Testis (tissue), 3 donors: Measurements from ENCODE around the gene PLD1. TPM values are rescaled to one million over a fixed set of nuclear protein-coding genes. Genes with fewer than 3 reads are reported as not detected.

ENCODE experiments used
- DNase-seq: peaks from one replicate; pipeline ENCODE4 v3.0.0-alpha.2; 2019
- H3K27ac ChIP-seq, 2 donors: fragments of 200-600 bp; sonication (generic); one replicate each; pipeline ENCODE4 v1.5.1; 2019
- H3K27me3 ChIP-seq: fragments of 200-600 bp; sonication (generic); one replicate; pipeline ENCODE4 v1.5.1; 2019
- H3K36me3 ChIP-seq: fragments of 200-600 bp; sonication (generic); one replicate; pipeline ENCODE4 v1.5.1; 2017; ENCODE audit warnings: low read depth; ENCODE audit errors: missing control alignments
- H3K4me1 ChIP-seq: fragments of 200-600 bp; sonication (generic); one replicate; pipeline ENCODE4 v1.5.1; 2019
- H3K4me3 ChIP-seq, 2 donors: fragments of 200-600 bp; sonication (generic); one replicate each; pipeline ENCODE4 v1.5.1; 2017 to 2019
- H3K9me3 ChIP-seq: fragments of 200-600 bp; sonication (generic); one replicate; pipeline ENCODE4 v1.5.1; 2017
- CTCF ChIP-seq, 3 experiments: fragments of 450-650 bp in 2 of 3; fragments of 200-600 bp in 1 of 3; sonication (generic) in 1 of 3; IDR thresholded peaks; one replicate each; pipeline ENCODE4 v1.5.1; 2016 to 2019; ENCODE audit warnings: antibody characterized with exemption in 3 of 3, mild to moderate bottlenecking in 2 of 3, moderate library complexity in 1 of 3
- POLR2A ChIP-seq: fragments of 450-650 bp; IDR thresholded peaks from one replicate; pipeline ENCODE4 v1.6.1; 2017; ENCODE audit warnings: antibody characterized with exemption, mild to moderate bottlenecking, moderate library complexity
- WGBS, 2 donors: methylation state at CpG; one replicate each; pipeline ENCODE4 v1.1.5; 2018; 5-methylcytosine and 5-hydroxymethylcytosine counted together
- intact Hi-C: fragments of 100-400 bp; cut with DNase I; formaldehyde crosslinking; loops from one replicate; pipeline ENCODE4 v1.15.1; 2023; ENCODE audit warnings: low total_unique reads
- polyA plus RNA-seq: library from polyadenylated mRNA; stranded (reverse); fragments of 350-450 nt; fragmentation: Illumina TruSeq; extraction: RNeasy Lipid Tissue Mini Kit (QIAGEN cat#74804); gene quantifications from one replicate; pipeline ENCODE4 v1.2.3, GENCODE V29; 2014; ENCODE audit warnings: low read depth, low replicate concordance; ENCODE audit not compliant: insufficient read depth
- total RNA-seq, 2 donors: library from RNA; depleted of rRNA; stranded (reverse); fragments of >200 nt; gene quantifications; one replicate each; pipeline ENCODE4 v1.2.3, GENCODE V29; 2016

The PLD1 gene
- total and polyA plus RNA-seq, 3 donors from 2014 or later, result 10.7 to 27.4 (median 19.1) TPM

- intact Hi-C loops, result no loop called here
- Histone ChIP-seq H3K27ac (no peak overlapping the region), H3K9me3 (no peaks in the 10 kb centered on the region), H3K4me1 (no peaks in the 10 kb centered on the region), H3K4me3 (no peak overlapping the region), H3K27me3 (no peaks in the 10 kb centered on the region), H3K36me3 (no peaks in the 10 kb centered on the region)
- TF ChIP-seq CTCF (IDR thresholded peaks at IDR 0.05) (no peak), POLR2A (no peak)
- WGBS, 2 donors, result 78 to 82% methylated on average over 3 of the region's 3 CpGs
- no peak for DNase-seq
Measured at GRCh38 chr3:171598990-171599389, 211.3 kb downstream of the PLD1 start.

GRCh38 chr3:171592786-171593185, 217.5 kb downstream of the PLD1 start:
- TF ChIP-seq CTCF (IDR thresholded peaks at IDR 0.05) (no peak), POLR2A (no peak)
- DNase-seq, result no peak
- Histone ChIP-seq H3K9me3 (no peaks in the 10 kb centered on the region), H3K4me3 (no peak overlapping the region), H3K36me3 (no peaks in the 10 kb centered on the region), H3K27me3 (no peaks in the 10 kb centered on the region), H3K27ac (no peak overlapping the region), H3K4me1 (no peaks in the 10 kb centered on the region)
- intact Hi-C loops, result no loop called here

- H3K4me1 ChIP-seq, result no peaks in the 10 kb centered on the region
Measured at GRCh38 chr3:171591070-171591469, 219.2 kb downstream of the PLD1 start.

GRCh38 chr3:171586274-171586673, 224.0 kb downstream of the PLD1 start:
- H3K27me3 ChIP-seq, result no peaks in the 10 kb centered on the region
- H3K4me1 ChIP-seq, result no peaks in the 10 kb centered on the region
- TF ChIP-seq CTCF (IDR thresholded peaks at IDR 0.05) (no peak), POLR2A (no peak)
- H3K9me3 ChIP-seq, result no peaks in the 10 kb centered on the region
- no peak overlapping the region for H3K4me3 ChIP-seq
- 67 to 70% methylated on average over 3 of the region's 3 CpGs for WGBS, 2 donors
- no peak overlapping the region for H3K27ac ChIP-seq
- intact Hi-C loops, result no loop called here
- no peak for DNase-seq
- no peaks in the 10 kb centered on the region for H3K36me3 ChIP-seq

More at GRCh38 chr3:171591070-171591469, 219.2 kb downstream of the PLD1 start:
- Histone ChIP-seq H3K27me3 (no peaks in the 10 kb centered on the region), H3K36me3 (no peaks in the 10 kb centered on the region), H3K4me3 (no peak overlapping the region), H3K9me3 (no peaks in the 10 kb centered on the region), H3K27ac (no peak overlapping the region)
- intact Hi-C loops, result no loop called here
- no peak for DNase-seq
- TF ChIP-seq POLR2A (no peak), CTCF (IDR thresholded peaks at IDR 0.05) (no peak)

GRCh38 chr3:171585039-171585438, 225.2 kb downstream of the PLD1 start:
- DNase-seq, result no peak
- intact Hi-C loops, result no loop called here
- TF ChIP-seq POLR2A, result no peak
- no peak for TF ChIP-seq CTCF (IDR thresholded peaks at IDR 0.05)
- Histone ChIP-seq H3K4me3 (no peak overlapping the region), H3K9me3 (no peaks in the 10 kb centered on the region), H3K4me1 (no peaks in the 10 kb centered on the region), H3K27me3 (no peaks in the 10 kb centered on the region), H3K27ac (no peak overlapping the region), H3K36me3 (no peaks in the 10 kb centered on the region)
- 85 to 88% methylated on average over 3 of the region's 3 CpGs for WGBS, 2 donors
